Stimulated activated memory B cell treated with anti-CD40 and anti-IgM and Interleukin-4, amounts not matched to agents 10 μg/mL and 1 μg/mL and 100 μg/mL, for 72 hours (primary cell): ENCODE measurements around the gene MAP6.

ENCODE experiments used
- ATAC-seq: fragments of 150-1000 bp; cut with Tn5 transposase; 2 replicates; pipeline ENCODE4 v1.10.0; 2021
- H3K27ac Mint-ChIP-seq: one replicate; pipeline ENCODE4 v1.8.0; 2022; ENCODE audit warnings: mild to moderate bottlenecking, mixed read lengths
- H3K27me3 Mint-ChIP-seq: one replicate; pipeline ENCODE4 v1.8.0; 2022; ENCODE audit warnings: mixed read lengths
- H3K36me3 Mint-ChIP-seq: one replicate; pipeline ENCODE4 v1.8.0; 2022; ENCODE audit warnings: mixed read lengths
- H3K4me1 Mint-ChIP-seq: one replicate; pipeline ENCODE4 v1.8.0; 2022; ENCODE audit warnings: mixed read lengths
- H3K4me3 Mint-ChIP-seq: one replicate; pipeline ENCODE4 v1.8.0; 2022; ENCODE audit warnings: mild to moderate bottlenecking, moderate library complexity, mixed read lengths
- H3K9me3 Mint-ChIP-seq: one replicate; pipeline ENCODE4 v1.8.0; 2022; ENCODE audit warnings: mixed read lengths

Gene MAP6

GRCh38 chr11:75652936-75653335 lies 15.9 kb downstream of the MAP6 start:
- no peaks in the 10 kb centered on the region for H3K27me3 Mint-ChIP-seq
- no peaks in the 10 kb centered on the region for H3K36me3 Mint-ChIP-seq
- no peak for ATAC-seq
- H3K4me1 Mint-ChIP-seq, result peaks cover 7% of the 10 kb centered on the region
- no peak overlapping the region for H3K27ac Mint-ChIP-seq
- H3K4me3 Mint-ChIP-seq, result no peak overlapping the region
- no peaks in the 10 kb centered on the region for H3K9me3 Mint-ChIP-seq

- Mint-ChIP-seq H3K4me1 (peaks cover 7% of the 10 kb centered on the region), H3K36me3 (no peaks in the 10 kb centered on the region), H3K27ac (no peak overlapping the region), H3K27me3 (no peaks in the 10 kb centered on the region), H3K9me3 (no peaks in the 10 kb centered on the region), H3K4me3 (no peak overlapping the region)
- no peak for ATAC-seq
Measured at GRCh38 chr11:75651218-75651617, 17.6 kb downstream of the MAP6 start.

- no peak overlapping the region for H3K4me3 Mint-ChIP-seq
- no peaks in the 10 kb centered on the region for H3K9me3 Mint-ChIP-seq
- no peaks in the 10 kb centered on the region for H3K27me3 Mint-ChIP-seq
- no peak for ATAC-seq
- H3K4me1 Mint-ChIP-seq, result peaks cover 7% of the 10 kb centered on the region
- no peaks in the 10 kb centered on the region for H3K36me3 Mint-ChIP-seq
- no peak overlapping the region for H3K27ac Mint-ChIP-seq
Measured at GRCh38 chr11:75650167-75650723, 18.6 kb downstream of the MAP6 start.

GRCh38 chr11:75644946-75645345 lies 23.9 kb downstream of the MAP6 start:
- Mint-ChIP-seq H3K4me1 (peaks cover 5% of the 10 kb centered on the region), H3K4me3 (no peak overlapping the region), H3K9me3 (no peaks in the 10 kb centered on the region), H3K27me3 (no peaks in the 10 kb centered on the region), H3K36me3 (no peaks in the 10 kb centered on the region), H3K27ac (no peak overlapping the region)
- ATAC-seq, result no peak

- ATAC-seq, result no peak
- Mint-ChIP-seq H3K27me3 (no peaks in the 10 kb centered on the region), H3K36me3 (no peaks in the 10 kb centered on the region), H3K4me1 (peaks cover 10% of the 10 kb centered on the region), H3K9me3 (no peaks in the 10 kb centered on the region), H3K4me3 (no peak overlapping the region), H3K27ac (no peak overlapping the region)
Measured at GRCh38 chr11:75644370-75644769, 24.5 kb downstream of the MAP6 start.

- Mint-ChIP-seq H3K36me3 (no peaks in the 10 kb centered on the region), H3K4me3 (no peak overlapping the region), H3K4me1 (peaks cover 12% of the 10 kb centered on the region), H3K27ac (no peak overlapping the region), H3K9me3 (no peaks in the 10 kb centered on the region), H3K27me3 (peaks cover 11% of the 10 kb centered on the region)
- ATAC-seq, result no peak
Measured at GRCh38 chr11:75642402-75643113, 26.3 kb downstream of the MAP6 start.

- no peaks in the 10 kb centered on the region for H3K36me3 Mint-ChIP-seq
- ATAC-seq, result peak; percentile 95
- peaks cover 12% of the 10 kb centered on the region for H3K4me1 Mint-ChIP-seq
- peaks cover 36% of the 10 kb centered on the region for H3K27me3 Mint-ChIP-seq
- no peaks in the 10 kb centered on the region for H3K9me3 Mint-ChIP-seq
- H3K4me3 Mint-ChIP-seq, result no peak overlapping the region
- peak overlapping the region; percentile 57 for H3K27ac Mint-ChIP-seq
Measured at GRCh38 chr11:75639762-75640181, 29.1 kb downstream of the MAP6 start.

- no peak for ATAC-seq
- no peaks in the 10 kb centered on the region for H3K9me3 Mint-ChIP-seq
- H3K4me3 Mint-ChIP-seq, result no peak overlapping the region
- peaks cover 12% of the 10 kb centered on the region for H3K4me1 Mint-ChIP-seq
- no peak overlapping the region for H3K27ac Mint-ChIP-seq
- peaks cover 47% of the 10 kb centered on the region for H3K27me3 Mint-ChIP-seq
- no peaks in the 10 kb centered on the region for H3K36me3 Mint-ChIP-seq
Measured at GRCh38 chr11:75637998-75638397, 30.8 kb downstream of the MAP6 start.

- Mint-ChIP-seq H3K4me3 (no peak overlapping the region), H3K36me3 (no peaks in the 10 kb centered on the region), H3K9me3 (no peaks in the 10 kb centered on the region), H3K27me3 (peaks cover 62% of the 10 kb centered on the region), H3K4me1 (peaks cover 11% of the 10 kb centered on the region), H3K27ac (no peak overlapping the region)
- no peak for ATAC-seq
Measured at GRCh38 chr11:75635066-75635862, 33.6 kb downstream of the MAP6 start.

GRCh38 chr11:75633409-75634066 lies 35.3 kb downstream of the MAP6 start:
- Mint-ChIP-seq H3K27me3 (peaks cover 59% of the 10 kb centered on the region), H3K27ac (no peak overlapping the region), H3K9me3 (no peaks in the 10 kb centered on the region), H3K4me1 (no peaks in the 10 kb centered on the region), H3K4me3 (no peak overlapping the region), H3K36me3 (no peaks in the 10 kb centered on the region)
- no peak for ATAC-seq

- no peak for ATAC-seq
- no peak overlapping the region for H3K4me3 Mint-ChIP-seq
- no peaks in the 10 kb centered on the region for H3K36me3 Mint-ChIP-seq
- H3K27ac Mint-ChIP-seq, result no peak overlapping the region
- no peaks in the 10 kb centered on the region for H3K9me3 Mint-ChIP-seq
- H3K4me1 Mint-ChIP-seq, result no peaks in the 10 kb centered on the region
- peaks cover 60% of the 10 kb centered on the region for H3K27me3 Mint-ChIP-seq
Measured at GRCh38 chr11:75632962-75633361, 35.9 kb downstream of the MAP6 start.

- H3K4me3 Mint-ChIP-seq, result no peak overlapping the region
- ATAC-seq, result no peak
- H3K36me3 Mint-ChIP-seq, result no peaks in the 10 kb centered on the region
- no peak overlapping the region for H3K27ac Mint-ChIP-seq
- no peaks in the 10 kb centered on the region for H3K4me1 Mint-ChIP-seq
- H3K9me3 Mint-ChIP-seq, result no peaks in the 10 kb centered on the region
- H3K27me3 Mint-ChIP-seq, result peaks cover 60% of the 10 kb centered on the region
Measured at GRCh38 chr11:75632450-75632849, 36.4 kb downstream of the MAP6 start.

GRCh38 chr11:75631086-75631730 lies 37.6 kb downstream of the MAP6 start:
- H3K4me1 Mint-ChIP-seq, result no peaks in the 10 kb centered on the region

GRCh38 chr11:75627906-75628668 lies 40.8 kb downstream of the MAP6 start:
- Mint-ChIP-seq H3K27me3 (peaks cover 27% of the 10 kb centered on the region), H3K4me3 (no peak overlapping the region), H3K36me3 (no peaks in the 10 kb centered on the region), H3K4me1 (no peaks in the 10 kb centered on the region), H3K27ac (no peak overlapping the region), H3K9me3 (no peaks in the 10 kb centered on the region)
- ATAC-seq, result no peak

More at GRCh38 chr11:75631086-75631730, 37.6 kb downstream of the MAP6 start:
- no peaks in the 10 kb centered on the region for H3K36me3 Mint-ChIP-seq
- no peaks in the 10 kb centered on the region for H3K9me3 Mint-ChIP-seq
- peaks cover 48% of the 10 kb centered on the region for H3K27me3 Mint-ChIP-seq
- no peak overlapping the region for H3K27ac Mint-ChIP-seq
- no peak overlapping the region for H3K4me3 Mint-ChIP-seq
- no peak for ATAC-seq
